NCI-H2107 treated with DMSO at 0.1 percent for 48 hours (cell line): Measurements from ENCODE around the gene CRYAA.

Experiments used
- DNase-seq: peaks from one replicate; lab custom pipeline; 2025; ENCODE audit not compliant: unreplicated experiment; lab: John Stamatoyannopoulos, UW

Gene CRYAA

GRCh38 chr21:43201491-43201890, 32.7 kb downstream of the CRYAA start:
- no peak for DNase-seq

GRCh38 chr21:43203591-43203990, 34.8 kb downstream of the CRYAA start:
- DNase-seq = no peak

- no peak for DNase-seq
These were observed 35.8 kb downstream of the CRYAA start for GRCh38 chr21:43204638-43205037.

GRCh38 chr21:43206231-43207042, 37.6 kb downstream of the CRYAA start:
- DNase-seq = no peak

- no peak for DNase-seq
These were observed 38.2 kb downstream of the CRYAA start for GRCh38 chr21:43207043-43207315.

GRCh38 chr21:43207868-43208267, 39.1 kb downstream of the CRYAA start:
- DNase-seq = no peak

GRCh38 chr21:43208561-43209332, 39.9 kb downstream of the CRYAA start:
- DNase-seq = no peak

DNA sequence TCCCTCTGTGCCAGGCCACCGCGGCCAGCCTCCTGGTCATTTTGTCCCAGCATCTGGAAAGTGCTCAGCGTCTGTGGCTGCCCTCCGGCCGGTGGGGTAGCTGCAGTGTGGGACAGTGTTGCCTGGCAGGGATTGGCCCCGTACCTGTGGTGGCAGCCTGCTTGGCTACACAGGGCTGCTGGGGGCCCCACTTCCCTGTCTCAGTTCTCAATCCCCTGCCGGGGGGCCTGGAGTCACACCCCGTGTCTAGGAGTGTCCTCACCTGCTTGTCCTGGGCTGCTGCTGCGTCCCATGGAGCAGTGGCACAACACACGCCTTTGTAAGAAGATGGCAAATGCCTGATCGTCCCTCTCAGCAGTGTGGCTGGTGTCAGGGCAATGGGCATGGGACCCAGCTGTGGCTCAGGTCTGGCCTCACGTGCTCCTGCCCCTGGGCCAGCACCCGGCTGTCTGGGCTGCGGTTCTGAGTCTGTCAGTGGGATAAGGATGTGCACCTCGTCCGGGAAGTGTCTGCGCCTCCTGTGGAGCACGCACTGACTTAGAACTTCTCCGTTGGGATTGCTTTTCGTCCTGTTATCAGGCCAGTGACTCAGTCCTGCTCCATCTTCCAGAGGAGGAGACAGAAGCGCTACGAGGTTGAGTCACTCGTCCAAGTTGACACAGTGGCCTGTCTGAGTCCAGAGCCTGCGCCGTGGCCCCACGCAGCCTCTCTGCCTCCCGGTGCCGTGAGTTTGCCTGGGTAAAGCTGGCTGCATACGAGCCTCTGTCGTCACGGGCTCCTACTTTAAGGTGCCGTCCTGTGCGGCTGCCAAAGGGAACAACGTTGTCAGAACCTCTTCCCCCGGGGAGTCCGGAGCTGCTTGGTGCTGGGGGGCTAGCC, 41.0 kb downstream of the CRYAA start:
- DNase-seq = no peak

DNA sequence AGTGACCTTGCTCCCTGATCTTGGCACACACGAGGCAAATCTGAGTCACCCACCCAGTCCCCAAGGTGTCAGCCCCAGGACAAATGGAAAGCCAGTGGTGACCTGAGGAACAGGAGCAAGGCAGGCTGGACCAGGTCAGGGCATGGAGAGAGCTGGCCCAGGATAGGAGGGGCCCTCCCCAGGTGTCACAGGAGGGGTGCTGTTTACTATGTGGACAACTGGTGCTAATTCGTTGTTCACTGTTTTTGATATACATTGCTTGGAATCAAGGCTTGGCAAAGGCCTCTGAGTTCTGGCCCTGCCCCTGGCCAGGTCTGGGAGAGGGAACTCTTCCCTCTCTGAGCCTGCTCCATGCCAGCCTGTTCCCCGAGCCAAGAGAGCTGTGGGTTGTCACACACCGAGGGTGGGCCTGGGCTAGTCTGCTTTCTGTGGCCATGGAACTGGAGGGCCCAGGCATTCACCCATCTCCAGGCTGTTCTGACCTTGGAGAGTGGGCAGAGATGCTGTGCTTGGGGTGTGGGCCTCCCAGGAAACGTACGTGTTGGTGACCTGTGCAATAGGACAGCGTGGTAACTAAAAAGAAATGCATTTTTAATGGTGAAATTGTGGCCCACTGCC, 41.8 kb downstream of the CRYAA start:
- no peak for DNase-seq

- DNase-seq = no peak
These were observed 42.4 kb downstream of the CRYAA start for GRCh38 chr21:43211072-43211759.

DNA sequence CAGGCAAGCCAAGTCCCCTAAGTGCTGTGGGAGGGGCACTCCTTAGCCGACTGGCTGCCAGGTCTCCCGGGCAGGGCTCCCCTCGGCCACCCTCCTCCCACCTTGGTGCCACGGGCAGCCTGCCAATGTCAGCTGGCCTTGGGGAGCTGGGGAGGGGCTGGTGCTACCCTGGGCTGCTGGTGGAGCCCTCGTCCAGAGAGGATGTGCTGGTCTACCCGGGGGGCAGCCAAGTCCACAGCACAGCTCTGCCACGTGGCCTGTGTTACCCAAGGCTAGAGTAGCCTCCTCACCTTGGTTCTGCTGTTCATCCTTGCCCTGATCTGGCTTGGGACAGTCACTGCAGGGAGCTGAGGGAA, 42.9 kb downstream of the CRYAA start:
- no peak for DNase-seq
